H9 (cell line): Measurements from ENCODE around the gene TNP2. TPM values are rescaled to one million over a fixed set of nuclear protein-coding genes. Genes with fewer than 3 reads are reported as not detected.
A peak's percentile ranks its signal among the peaks of the same experiment; 100 is the strongest.

ENCODE experiments used
- DNase-seq: peaks from one replicate; pipeline ENCODE4 v3.0.0-alpha.2; 2017
- H2AFZ ChIP-seq: one replicate; pipeline ENCODE4 v1.6.1; 2013; ENCODE audit warnings: mild to moderate bottlenecking, low read length, control low read depth, moderate library complexity
- H2AK5ac ChIP-seq: 2 replicates; pipeline ENCODE4 v1.6.1; 2013; ENCODE audit warnings: low read length, control low read depth, mixed read lengths; ENCODE audit not compliant: insufficient read length
- H2BK120ac ChIP-seq: one replicate; pipeline ENCODE4 v1.6.1; 2013; ENCODE audit warnings: low read depth, mild to moderate bottlenecking, low read length, control low read depth, inconsistent platforms; ENCODE audit not compliant: poor library complexity, severe bottlenecking
- H2BK12ac ChIP-seq: 2 replicates; pipeline ENCODE4 v1.6.1; 2013; ENCODE audit warnings: low read length, control low read depth, mixed read lengths, low read depth; ENCODE audit not compliant: insufficient read length
- H2BK15ac ChIP-seq: 2 replicates; pipeline ENCODE4 v1.6.1; 2013; ENCODE audit warnings: low read depth, low read length, control low read depth
- H2BK20ac ChIP-seq: one replicate; pipeline ENCODE4 v1.6.1; 2013; ENCODE audit warnings: low read depth, mild to moderate bottlenecking, low read length, control low read depth, inconsistent platforms; ENCODE audit not compliant: poor library complexity, severe bottlenecking
- H2BK5ac ChIP-seq: 2 replicates; pipeline ENCODE4 v1.6.1; 2013; ENCODE audit warnings: low read length, control low read depth, mixed read lengths; ENCODE audit not compliant: insufficient read length
- H3K14ac ChIP-seq: 2 replicates; pipeline ENCODE4 v1.6.1; 2013; ENCODE audit warnings: low read length, control low read depth; ENCODE audit not compliant: insufficient read depth
- H3K18ac ChIP-seq: 2 replicates; pipeline ENCODE4 v1.6.1; 2013; ENCODE audit warnings: low read depth, mild to moderate bottlenecking, mixed read lengths, low read length, control low read depth; ENCODE audit not compliant: insufficient read length
- H3K23ac ChIP-seq: 2 replicates; pipeline ENCODE4 v1.6.1; 2013; ENCODE audit warnings: low read length, control low read depth, mixed read lengths, low read depth; ENCODE audit not compliant: insufficient read length
- H3K23me2 ChIP-seq: 2 replicates; pipeline ENCODE4 v1.6.1; 2013; ENCODE audit warnings: low read depth, mild to moderate bottlenecking, mixed read lengths, low read length, control low read depth; ENCODE audit not compliant: insufficient read length, poor library complexity, severe bottlenecking
- H3K27ac ChIP-seq: 2 replicates; pipeline ENCODE4 v1.5.1; 2013; ENCODE audit warnings: low read length, control low read depth, mixed read lengths, low read depth; ENCODE audit not compliant: insufficient read length
- H3K27me3 ChIP-seq: 2 replicates; pipeline ENCODE4 v1.6.1; 2013; ENCODE audit warnings: low read length, control low read depth, inconsistent platforms; ENCODE audit not compliant: insufficient read depth
- H3K4ac ChIP-seq: 2 replicates; pipeline ENCODE4 v1.6.1; 2013; ENCODE audit warnings: low read depth, mild to moderate bottlenecking, control low read depth, inconsistent platforms, low read length, moderate library complexity
- H3K4me1 ChIP-seq: 2 replicates; pipeline ENCODE4 v1.6.1; 2013; ENCODE audit warnings: low read length, control low read depth, inconsistent platforms; ENCODE audit not compliant: insufficient read depth
- H3K4me2 ChIP-seq: 2 replicates; pipeline ENCODE4 v1.6.1; 2013; ENCODE audit warnings: low read length, control low read depth, mixed read lengths; ENCODE audit not compliant: insufficient read length, insufficient read depth
- H3K56ac ChIP-seq: 2 replicates; pipeline ENCODE4 v1.6.1; 2013; ENCODE audit warnings: low read depth, mild to moderate bottlenecking, mixed read lengths, low read length, control low read depth; ENCODE audit not compliant: insufficient read length
- H3K79me1 ChIP-seq: 2 replicates; pipeline ENCODE4 v1.6.1; 2013; ENCODE audit warnings: low read depth, mild to moderate bottlenecking, moderate library complexity, low read length, control low read depth, inconsistent platforms; ENCODE audit not compliant: insufficient read depth, poor library complexity, severe bottlenecking
- H3K79me2 ChIP-seq: 2 replicates; pipeline ENCODE4 v1.6.1; 2013; ENCODE audit warnings: low read length, control low read depth, inconsistent platforms; ENCODE audit not compliant: insufficient read depth
- H3K9ac ChIP-seq: 2 replicates; pipeline ENCODE4 v1.6.1; 2013; ENCODE audit warnings: low read length, control low read depth, mixed read lengths; ENCODE audit not compliant: insufficient read length; ENCODE audit errors: extremely low read depth
- H3K9me3 ChIP-seq: one replicate; pipeline ENCODE4 v1.6.1; 2013; ENCODE audit warnings: low read depth, low read length, inconsistent platforms; ENCODE audit not compliant: control insufficient read depth
- H3T11ph ChIP-seq: one replicate; pipeline ENCODE4 v1.6.1; 2013; ENCODE audit warnings: mild to moderate bottlenecking, low read length, control low read depth, inconsistent platforms
- H4K20me1 ChIP-seq: one replicate; pipeline ENCODE4 v1.6.1; 2013; ENCODE audit not compliant: control insufficient read depth, insufficient read length, insufficient read depth
- H4K5ac ChIP-seq: 2 replicates; pipeline ENCODE4 v1.6.1; 2013; ENCODE audit warnings: low read depth, mild to moderate bottlenecking, mixed read lengths, low read length, control low read depth; ENCODE audit not compliant: insufficient read length
- H4K8ac ChIP-seq: replicated peaks from 2 replicates; pipeline ENCODE4 v1.6.1; 2013; ENCODE audit warnings: low read length, control low read depth, mixed read lengths, low read depth; ENCODE audit not compliant: insufficient read length
- H4K91ac ChIP-seq: 2 replicates; pipeline ENCODE4 v1.6.1; 2013; ENCODE audit warnings: low read depth, mild to moderate bottlenecking, moderate library complexity, mixed read lengths, low read length, control low read depth; ENCODE audit not compliant: insufficient read length
- H3K27ac Mint-ChIP-seq, 3 experiments: 2 replicates in 2 of 3; 3 replicates in 1 of 3; pipeline ENCODE4 v1.8.0; 2020 to 2021; ENCODE audit warnings: mixed read lengths in 3 of 3, mild to moderate bottlenecking in 1 of 3, moderate library complexity in 1 of 3
- H3K27me3 Mint-ChIP-seq: 2 replicates; pipeline ENCODE4 v1.8.0; 2021; ENCODE audit warnings: low read depth, mild to moderate bottlenecking, moderate library complexity, mixed read lengths
- H3K36me3 Mint-ChIP-seq, 3 experiments: 2 replicates in 2 of 3; 3 replicates in 1 of 3; pipeline ENCODE4 v1.8.0; 2020 to 2021; ENCODE audit warnings: low read depth in 3 of 3, mixed read lengths in 3 of 3; ENCODE audit not compliant: insufficient read depth in 1 of 3
- H3K4me1 Mint-ChIP-seq, 2 experiments: 2 replicates each; pipeline ENCODE4 v1.8.0; 2020; ENCODE audit warnings: mixed read lengths in 2 of 2
- H3K4me3 Mint-ChIP-seq, 2 experiments: 2 replicates in 1 of 2; 3 replicates in 1 of 2; pipeline ENCODE4 v1.8.0; 2020 to 2021; ENCODE audit warnings: mild to moderate bottlenecking in 2 of 2, mixed read lengths in 2 of 2, moderate library complexity in 1 of 2
- H3K9me3 Mint-ChIP-seq, 2 experiments: 2 replicates in 1 of 2; 3 replicates in 1 of 2; pipeline ENCODE4 v1.8.0; 2020; ENCODE audit warnings: mild to moderate bottlenecking in 2 of 2, mixed read lengths in 2 of 2, moderate library complexity in 1 of 2
- WGBS: extraction: QIAGEN DNeasy Blood & Tissue Kit; methylation state at CpG from one replicate; pipeline ENCODE4 v1.1.7; 2013; ENCODE audit warnings: missing lambda C conversion rate, low lambda C conversion rate, mixed read lengths; ENCODE audit not compliant: insufficient read length; ENCODE audit errors: extremely low coverage; 5-methylcytosine and 5-hydroxymethylcytosine counted together
- total RNA-seq: library from RNA; stranded (reverse); gene quantifications from 2 replicates; pipeline ENCODE4 v1.2.1, GENCODE V29; 2021
- TF ChIP-seq, protein P1 (sequence below): fragments of 200-600 bp; sonication (generic); conservative IDR thresholded peaks from 3 replicates; pipeline ENCODE4 v1.8.0; 2021; ENCODE audit warnings: antibody characterized with exemption, mild to moderate bottlenecking

Gene TNP2
- total RNA-seq, 1 experiment from 2014 or later = not detected

GRCh38 chr16:11306997-11307638 lies 38.0 kb upstream of the TNP2 start:
- H3K36me3 Mint-ChIP-seq = peaks cover 0 to 1% (median 0%) of the 10 kb centered on the region in 3 experiments; a peak in 1 of 7 replicates
- no peaks in the 10 kb centered on the region; a peak in 1 of 5 replicates for H3K9me3 Mint-ChIP-seq
- H3K4me2 ChIP-seq = no peak overlapping the region
- no peaks in the 10 kb centered on the region; the same call in 1 of the 2 replicates for H3K27me3 Mint-ChIP-seq
- no peak overlapping the region for H3T11ph ChIP-seq
- 0 out of 2 replicates have a peak, but pooled peaks cover 2% of the 10 kb centered on the region for H3K79me2 ChIP-seq
- H4K20me1 ChIP-seq = no peaks in the 10 kb centered on the region
- TF ChIP-seq, protein P1, sequence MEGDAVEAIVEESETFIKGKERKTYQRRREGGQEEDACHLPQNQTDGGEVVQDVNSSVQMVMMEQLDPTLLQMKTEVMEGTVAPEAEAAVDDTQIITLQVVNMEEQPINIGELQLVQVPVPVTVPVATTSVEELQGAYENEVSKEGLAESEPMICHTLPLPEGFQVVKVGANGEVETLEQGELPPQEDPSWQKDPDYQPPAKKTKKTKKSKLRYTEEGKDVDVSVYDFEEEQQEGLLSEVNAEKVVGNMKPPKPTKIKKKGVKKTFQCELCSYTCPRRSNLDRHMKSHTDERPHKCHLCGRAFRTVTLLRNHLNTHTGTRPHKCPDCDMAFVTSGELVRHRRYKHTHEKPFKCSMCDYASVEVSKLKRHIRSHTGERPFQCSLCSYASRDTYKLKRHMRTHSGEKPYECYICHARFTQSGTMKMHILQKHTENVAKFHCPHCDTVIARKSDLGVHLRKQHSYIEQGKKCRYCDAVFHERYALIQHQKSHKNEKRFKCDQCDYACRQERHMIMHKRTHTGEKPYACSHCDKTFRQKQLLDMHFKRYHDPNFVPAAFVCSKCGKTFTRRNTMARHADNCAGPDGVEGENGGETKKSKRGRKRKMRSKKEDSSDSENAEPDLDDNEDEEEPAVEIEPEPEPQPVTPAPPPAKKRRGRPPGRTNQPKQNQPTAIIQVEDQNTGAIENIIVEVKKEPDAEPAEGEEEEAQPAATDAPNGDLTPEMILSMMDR = no peak
- no peak for DNase-seq
- no peak overlapping the region for H3K56ac ChIP-seq
- no peak overlapping the region for H4K5ac ChIP-seq
- H2AFZ ChIP-seq = no peak overlapping the region
- H3K18ac ChIP-seq = no peak overlapping the region
- no peak overlapping the region for H3K14ac ChIP-seq
- no peaks in the 10 kb centered on the region for H3K79me1 ChIP-seq
- no peaks in the 10 kb centered on the region for H3K23me2 ChIP-seq
- no peak overlapping the region for H2AK5ac ChIP-seq
- H2BK20ac ChIP-seq = no peak overlapping the region
- H3K9ac ChIP-seq = no peak overlapping the region
- no peak overlapping the region for H4K8ac ChIP-seq
- no peak overlapping the region for H2BK5ac ChIP-seq
- no peak overlapping the region for H3K4ac ChIP-seq
- no peaks in the 10 kb centered on the region for H3K27me3 ChIP-seq
- H3K27ac ChIP-seq = no peak overlapping the region
- no peak overlapping the region for H3K23ac ChIP-seq
- H3K27ac Mint-ChIP-seq = peak overlapping the region in 1 of 3 experiments; percentile 29; a peak in 1 of 7 replicates
- no peaks in the 10 kb centered on the region for H3K4me1 ChIP-seq
- H2BK15ac ChIP-seq = no peak overlapping the region
- H2BK120ac ChIP-seq = no peak overlapping the region
- H3K4me3 Mint-ChIP-seq = no peak overlapping the region
- H4K91ac ChIP-seq = no peak overlapping the region
- H3K9me3 ChIP-seq = no peaks in the 10 kb centered on the region
- H2BK12ac ChIP-seq = no peak overlapping the region
- peaks cover 10 to 13% of the 10 kb centered on the region in 2 experiments for H3K4me1 Mint-ChIP-seq
- WGBS = no CpG with 5 or more reads among the region's 7 CpGs
